IMR-90 (cell line): Measurements from ENCODE around the gene CEL. TPM values are rescaled to one million over a fixed set of nuclear protein-coding genes. Genes with fewer than 3 reads are reported as not detected.

Source experiments
- ATAC-seq: fragments of 200-7000 bp; cut with Tn5 transposase; 2 replicates; pipeline ENCODE4 v1.9.1; 2020; ENCODE audit warnings: low read depth, mild to moderate bottlenecking, moderate library complexity
- BruUV-seq: library from RNA; stranded (reverse); fragments of 400-500 nt; replicated peaks from 2 replicates; lab custom pipeline; 2021; lab: Mats Ljungman, UMichigan
- CTCF ChIA-PET: fragments of 300-600 bp; formaldehyde crosslinking; extraction: SDS; loops from one replicate; lab custom pipeline; 2021; ENCODE audit warnings: antibody characterized with exemption; lab: Yijun Ruan, JAX
- POLR2A ChIA-PET: fragments of 300-600 bp; sonication (Branson Sonifier 250); formaldehyde crosslinking; loops from one replicate; lab custom pipeline; 2022; ENCODE audit warnings: antibody characterized with exemption; ENCODE audit not compliant: unreplicated experiment; lab: Charles Lee
- DNase-seq: peaks from one replicate; pipeline ENCODE4 v3.0.0; 2013
- H2AFZ ChIP-seq: replicated peaks from 2 replicates; pipeline ENCODE3; 2013; ENCODE audit warnings: low read length, mild to moderate bottlenecking; ENCODE audit not compliant: poor library complexity
- H2AK5ac ChIP-seq: 2 replicates; pipeline ENCODE4 v1.6.1; 2013; ENCODE audit warnings: low read depth, low read length, inconsistent platforms
- H2AK9ac ChIP-seq: replicated peaks from 2 replicates; pipeline ENCODE3; 2013; ENCODE audit warnings: mild to moderate bottlenecking, low read depth, low read length, moderate library complexity; ENCODE audit not compliant: poor library complexity
- H2BK120ac ChIP-seq: 2 replicates; pipeline ENCODE4 v1.6.1; 2013; ENCODE audit warnings: low read depth, low read length, inconsistent platforms
- H2BK15ac ChIP-seq: 3 replicates; pipeline ENCODE4 v1.6.1; 2013; ENCODE audit warnings: low read depth, low read length, inconsistent platforms
- H2BK20ac ChIP-seq: 2 replicates; pipeline ENCODE4 v1.6.1; 2013; ENCODE audit warnings: low read depth, mild to moderate bottlenecking, inconsistent platforms, low read length, moderate library complexity
- H2BK5ac ChIP-seq: 2 replicates; pipeline ENCODE4 v1.6.1; 2013; ENCODE audit warnings: mild to moderate bottlenecking, low read depth, low read length, inconsistent platforms; ENCODE audit not compliant: poor library complexity, severe bottlenecking
- H3K14ac ChIP-seq: replicated peaks from 2 replicates; pipeline ENCODE4 v1.6.1; 2013; ENCODE audit warnings: low read depth, low read length, inconsistent platforms
- H3K18ac ChIP-seq: 2 replicates; pipeline ENCODE4 v1.6.1; 2013; ENCODE audit warnings: low read depth, low read length, control low read depth
- H3K23ac ChIP-seq: 2 replicates; pipeline ENCODE4 v1.6.1; 2013; ENCODE audit warnings: low read depth, low read length, inconsistent platforms
- H3K27ac ChIP-seq: 2 replicates; pipeline ENCODE4 v1.5.1; 2013; ENCODE audit warnings: mild to moderate bottlenecking, control low read depth, low read length; ENCODE audit not compliant: insufficient read depth
- H3K27me3 ChIP-seq: 2 replicates; pipeline ENCODE4 v1.6.1; 2013; ENCODE audit warnings: low read length; ENCODE audit not compliant: control insufficient read depth, insufficient read depth
- H3K36me3 ChIP-seq: 2 replicates; pipeline ENCODE4 v1.6.1; 2013; ENCODE audit warnings: low read length, mixed read lengths; ENCODE audit not compliant: control insufficient read depth, insufficient read depth
- H3K4ac ChIP-seq: 2 replicates; pipeline ENCODE4 v1.6.1; 2013; ENCODE audit warnings: low read depth, low read length, inconsistent platforms
- H3K4me1 ChIP-seq: 2 replicates; pipeline ENCODE4 v1.6.1; 2013; ENCODE audit warnings: low read length, mixed read lengths; ENCODE audit not compliant: control insufficient read depth, insufficient read depth
- H3K4me2 ChIP-seq: 2 replicates; pipeline ENCODE4 v1.6.1; 2013; ENCODE audit warnings: low read depth, mild to moderate bottlenecking, control low read depth, low read length, moderate library complexity
- H3K4me3 ChIP-seq: 2 replicates; pipeline ENCODE4 v1.5.1; 2013; ENCODE audit warnings: low read depth, mild to moderate bottlenecking, control low read depth, low read length, moderate library complexity; ENCODE audit not compliant: insufficient read depth
- H3K56ac ChIP-seq: 2 replicates; pipeline ENCODE4 v1.6.1; 2013; ENCODE audit warnings: low read length, inconsistent platforms; ENCODE audit not compliant: insufficient read depth; ENCODE audit errors: extremely low read depth
- H3K79me1 ChIP-seq, 2 experiments: 2 replicates each; pipeline ENCODE4 v1.6.1; 2013; ENCODE audit warnings: low read length in 2 of 2, inconsistent platforms in 1 of 2, low read depth in 1 of 2
- H3K9ac ChIP-seq: 2 replicates; pipeline ENCODE4 v1.6.1; 2013; ENCODE audit warnings: low read depth, low read length, control low read depth
- H3K9me1 ChIP-seq: 2 replicates; pipeline ENCODE4 v1.6.1; 2013; ENCODE audit warnings: low read length, inconsistent platforms; ENCODE audit not compliant: insufficient read depth
- H3K9me3 ChIP-seq: 2 replicates; pipeline ENCODE4 v1.6.1; 2013; ENCODE audit warnings: low read length; ENCODE audit not compliant: control insufficient read depth, insufficient read depth
- H4K20me1 ChIP-seq: 2 replicates; pipeline ENCODE4 v1.6.1; 2013; ENCODE audit warnings: low read length, inconsistent platforms; ENCODE audit not compliant: insufficient read depth
- H4K5ac ChIP-seq: 2 replicates; pipeline ENCODE4 v1.6.1; 2013; ENCODE audit warnings: mild to moderate bottlenecking, low read depth, low read length, control low read depth
- H4K8ac ChIP-seq, 2 experiments: 2 replicates each; pipeline ENCODE4 v1.6.1; 2013; ENCODE audit warnings: low read depth in 2 of 2, low read length in 2 of 2, control low read depth in 1 of 2, inconsistent platforms in 1 of 2
- H4K91ac ChIP-seq: 2 replicates; pipeline ENCODE4 v1.6.1; 2013; ENCODE audit warnings: low read depth, low read length, inconsistent platforms; ENCODE audit not compliant: insufficient read depth
- BHLHE40 ChIP-seq: fragments of 150-350 bp; IDR thresholded peaks from 2 replicates; pipeline ENCODE4 v1.6.1; 2016; ENCODE audit warnings: mild to moderate bottlenecking, low read depth, low read length
- CHD1 ChIP-seq: IDR thresholded peaks from 2 replicates; pipeline ENCODE4 v1.6.1; 2012; ENCODE audit warnings: low read depth, low read length, improper control_type of control experiment
- CTCF ChIP-seq: conservative IDR thresholded peaks from 2 replicates; pipeline ENCODE4 v1.5.1; 2012; ENCODE audit warnings: mild to moderate bottlenecking, low read depth, low read length, improper control_type of control experiment
- ELK1 ChIP-seq: fragments of 150-350 bp; IDR thresholded peaks from 2 replicates; pipeline ENCODE4 v1.6.1; 2016; ENCODE audit warnings: low read depth, mild to moderate bottlenecking, low read length, moderate library complexity, borderline replicate concordance
- FOS ChIP-seq: fragments of 150-350 bp; IDR thresholded peaks from 2 replicates; pipeline ENCODE4 v1.6.1; 2016; ENCODE audit warnings: low read depth, low read length
- MAFK ChIP-seq: IDR thresholded peaks from 2 replicates; pipeline ENCODE4 v1.6.1; 2012; ENCODE audit warnings: low read depth, low read length, improper control_type of control experiment
- MAZ ChIP-seq: IDR thresholded peaks from 2 replicates; pipeline ENCODE4 v1.6.1; 2012; ENCODE audit warnings: low read depth, mild to moderate bottlenecking, low read length, improper control_type of control experiment, moderate library complexity, borderline replicate concordance
- MXI1 ChIP-seq: IDR thresholded peaks from 2 replicates; pipeline ENCODE4 v1.6.1; 2012; ENCODE audit warnings: low read depth, mild to moderate bottlenecking, low read length, moderate library complexity, borderline replicate concordance
- NFE2L2 ChIP-seq: fragments of 150-350 bp; IDR thresholded peaks from 2 replicates; pipeline ENCODE4 v1.6.1; 2016; ENCODE audit warnings: low read depth, mild to moderate bottlenecking, low read length
- POLR2A ChIP-seq: IDR thresholded peaks from 2 replicates; pipeline ENCODE4 v1.6.1; 2012; ENCODE audit warnings: mild to moderate bottlenecking, low read depth, low read length
- RAD21 ChIP-seq: IDR thresholded peaks from 2 replicates; pipeline ENCODE4 v1.6.1; 2012; ENCODE audit warnings: low read length, improper control_type of control experiment
- RCOR1 ChIP-seq: IDR thresholded peaks from 2 replicates; pipeline ENCODE4 v1.6.1; 2012; ENCODE audit warnings: mild to moderate bottlenecking, low read length, improper control_type of control experiment; ENCODE audit not compliant: insufficient replicate concordance
- RFX5 ChIP-seq: IDR thresholded peaks from 2 replicates; pipeline ENCODE4 v1.8.0; 2012; ENCODE audit warnings: low read depth, mild to moderate bottlenecking, low read length, moderate library complexity
- SMC3 ChIP-seq: fragments of 150-350 bp; IDR thresholded peaks from 2 replicates; pipeline ENCODE4 v1.6.1; 2016; ENCODE audit warnings: low read depth, mild to moderate bottlenecking, antibody characterized with exemption, low read length, moderate library complexity
- USF2 ChIP-seq: fragments of 150-350 bp; IDR thresholded peaks from 2 replicates; pipeline ENCODE4 v1.6.1; 2017; ENCODE audit warnings: mild to moderate bottlenecking, antibody characterized with exemption, low read length, low read depth
- WGBS, 2 experiments: methylation state at CpG; one replicate each; pipeline versions ENCODE4 v1.1.5 to v1.1.7; 2013; ENCODE audit warnings: missing lambda C conversion rate in 2 of 2; ENCODE audit not compliant: insufficient read length in 1 of 2; ENCODE audit errors: extremely low coverage in 2 of 2; 5-methylcytosine and 5-hydroxymethylcytosine counted together
- dilution Hi-C: fragments of 300-500 bp; cut with HindIII; formaldehyde crosslinking; loops from one replicate; pipeline ENCODE4 v1.14.3; 2018; ENCODE audit warnings: low sequenced_read_pairs; ENCODE audit not compliant: unreplicated experiment
- in situ Hi-C: fragments of 300-500 bp; cut with MboI; formaldehyde crosslinking; loops from 3 replicates; pipeline ENCODE4 v1.14.3; 2019; ENCODE audit warnings: low sequenced_read_pairs, inconsistent platforms, mixed read lengths
- intact Hi-C: fragments of 100-400 bp; cut with micrococcal nuclease; formaldehyde crosslinking; loops from 2 replicates; pipeline ENCODE4 v1.10.0; 2022
- polyA plus RNA-seq, 3 experiments: library from polyadenylated mRNA; depleted of rRNA; stranded (reverse); fragments of >200 nt; gene quantifications; 2 replicates each; pipeline ENCODE4 v1.2.3, GENCODE V29; 2012; ENCODE audit warnings: low replicate concordance in 1 of 3
- total RNA-seq: library from RNA; depleted of rRNA; stranded (reverse); fragments of >200 nt; gene quantifications from 2 replicates; pipeline ENCODE4 v1.2.3, GENCODE V29; 2012

CEL gene
- total and polyA plus RNA-seq, 2 of the 4 experiments (the other 2 are of a cell fraction), result under 0.01 to 0.75 TPM

GRCh38 chr9:133063500-133064231, 1.9 kb downstream of the CEL start:
- Histone ChIP-seq H3K27me3 (no peaks in the 10 kb centered on the region), H3K18ac (no peak overlapping the region), H4K20me1 (no peaks in the 10 kb centered on the region; the same call in 1 of the 2 replicates), H2BK20ac (no peak overlapping the region), H3K4me2 (no peak overlapping the region), H2AFZ (no peak overlapping the region), H3K9me1 (0 out of 2 replicates have a peak, but pooled peaks cover 3% of the 10 kb centered on the region), H3K79me1 (no peaks in the 10 kb centered on the region), H3K27ac (no peak overlapping the region), H3K14ac (no peak overlapping the region), H4K8ac (no peak overlapping the region), H2BK5ac (no peak overlapping the region), H3K23ac (no peak overlapping the region), H4K5ac (no peak overlapping the region), H3K4me3 (no peak overlapping the region), H3K4ac (no peak overlapping the region), H3K9me3 (no peaks in the 10 kb centered on the region), H4K91ac (no peak overlapping the region), H3K4me1 (peaks cover 3% of the 10 kb centered on the region; the same call in 1 of the 2 replicates), H3K36me3 (peaks cover 2% of the 10 kb centered on the region; the same call in 1 of the 2 replicates), H2AK5ac (no peak overlapping the region), H3K56ac (no peak overlapping the region), H3K9ac (no peak overlapping the region), H2AK9ac (peak overlapping the region; percentile 50), H2BK15ac (no peak overlapping the region), H2BK120ac (no peak overlapping the region)
- CTCF ChIA-PET, result no interaction called here
- BruUV-seq, result no TSS peak
- ATAC-seq, result no peak
- POLR2A ChIA-PET, result no interaction called here
- WGBS, 2 experiments, result 100% methylated on average over 1 of the region's 14 CpGs; no CpG with 5 or more reads in 1 of the 2 experiments
- in situ Hi-C loops (no loop called here), intact Hi-C loops (no loop called here), dilution Hi-C loops (no loop called here)
- DNase-seq, result no peak
- TF ChIP-seq CTCF (no peak), ELK1 (no peak), MXI1 (no peak), RAD21 (no peak), USF2 (no peak), FOS (no peak), RCOR1 (no peak), BHLHE40 (no peak), POLR2A (no peak), MAFK (no peak), RFX5 (no peak), SMC3 (no peak), CHD1 (no peak), MAZ (no peak), NFE2L2 (no peak)
